SW 1271 (cell line): ENCODE data around the gene RSPO4.

ENCODE experiments used
- DNase-seq, 2 experiments: peaks; one replicate each; lab custom pipeline; 2025; lab: John Stamatoyannopoulos, UW

Gene RSPO4

DNA sequence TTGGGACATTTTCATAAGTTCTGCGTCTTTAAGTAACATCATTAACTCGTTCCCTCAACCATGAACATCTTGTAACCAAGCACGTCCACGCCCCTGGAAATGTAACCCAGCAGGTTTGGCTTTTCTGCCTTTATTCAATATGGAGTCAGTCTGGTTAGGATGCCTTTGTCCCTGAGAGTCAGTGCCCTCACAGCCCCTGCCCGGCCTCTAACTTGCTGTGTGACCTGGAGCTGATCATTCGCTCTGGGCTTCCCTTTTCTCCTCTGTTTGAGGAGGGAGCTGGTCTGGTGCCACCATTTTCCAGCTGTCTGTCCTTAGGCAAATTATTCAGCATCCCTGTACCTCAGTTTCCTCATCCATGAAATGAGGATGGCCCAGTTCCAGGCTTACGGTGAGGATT lies 59.5 kb downstream of the RSPO4 start:
- DNase-seq, result no peak

DNA sequence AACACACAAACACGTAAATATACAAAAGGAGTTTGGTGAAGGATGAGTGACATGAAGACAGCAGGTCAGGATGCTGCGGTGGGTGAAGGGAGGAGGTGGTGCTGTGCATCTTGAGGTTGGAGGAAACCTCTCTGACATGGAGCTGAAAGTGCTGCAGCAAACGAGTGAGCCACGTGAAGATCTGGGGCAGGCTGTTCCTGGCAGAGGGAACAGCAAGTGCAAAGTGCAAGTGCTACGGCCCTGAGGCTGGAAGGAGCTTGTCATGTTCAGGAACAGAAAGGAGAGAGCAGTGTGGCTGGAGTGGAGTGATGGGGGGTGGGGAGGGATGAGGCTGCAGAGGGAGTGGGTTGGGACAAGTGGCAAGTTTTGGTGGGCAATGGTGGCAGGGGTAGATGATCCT lies 61.2 kb downstream of the RSPO4 start:
- no peak for DNase-seq

DNA sequence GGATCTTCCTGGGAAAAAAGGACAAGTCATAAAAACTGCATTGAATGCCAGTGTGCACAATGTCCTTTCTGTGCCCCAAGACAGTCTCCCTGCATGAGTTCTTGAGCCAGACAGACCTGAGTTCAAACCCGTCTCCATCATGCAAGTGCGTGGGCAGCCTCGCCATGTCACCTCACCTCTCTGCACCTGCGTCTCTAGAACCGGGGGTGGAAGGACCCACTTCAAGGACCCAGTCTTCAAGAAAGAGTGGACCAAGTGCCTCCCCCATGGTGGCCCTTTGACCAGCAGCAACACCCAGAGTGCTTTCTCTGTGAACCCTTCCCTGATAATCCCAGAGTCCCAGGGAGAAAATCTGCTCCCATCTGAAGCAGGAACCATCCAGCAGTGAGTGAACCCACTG lies 62.5 kb downstream of the RSPO4 start:
- DNase-seq, result no peak

DNA sequence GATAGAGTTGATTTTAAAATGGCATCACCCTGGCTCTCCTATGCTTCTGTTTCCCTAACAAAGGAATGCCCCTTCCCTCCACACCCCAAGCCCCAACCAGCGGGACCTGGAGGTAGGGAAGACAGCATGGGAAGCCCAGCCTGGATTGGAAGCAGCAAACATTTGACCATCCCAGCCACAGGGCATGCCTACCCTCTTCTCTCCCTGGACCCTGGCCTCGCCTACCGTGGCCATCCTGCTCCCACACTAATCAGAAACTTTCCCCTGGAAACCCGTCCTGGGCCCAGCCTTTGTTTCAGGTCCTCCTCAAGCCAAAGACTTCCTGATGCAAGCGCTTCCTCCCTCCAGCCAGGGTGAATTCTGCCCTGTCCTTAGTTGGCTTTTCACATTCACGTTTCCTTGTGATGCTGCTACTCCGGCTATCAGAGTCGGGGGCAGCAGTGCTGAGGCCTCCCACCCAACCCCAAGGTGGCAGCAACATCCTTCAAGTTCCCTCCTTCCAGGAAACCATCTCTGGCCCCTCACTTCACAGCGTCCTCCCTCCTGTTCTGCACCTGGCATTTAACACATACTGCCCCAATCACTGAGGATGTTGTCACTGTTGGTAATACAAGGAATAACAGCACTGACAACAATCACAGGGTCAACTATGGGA lies 67.8 kb downstream of the RSPO4 start:
- no peak for DNase-seq

DNA sequence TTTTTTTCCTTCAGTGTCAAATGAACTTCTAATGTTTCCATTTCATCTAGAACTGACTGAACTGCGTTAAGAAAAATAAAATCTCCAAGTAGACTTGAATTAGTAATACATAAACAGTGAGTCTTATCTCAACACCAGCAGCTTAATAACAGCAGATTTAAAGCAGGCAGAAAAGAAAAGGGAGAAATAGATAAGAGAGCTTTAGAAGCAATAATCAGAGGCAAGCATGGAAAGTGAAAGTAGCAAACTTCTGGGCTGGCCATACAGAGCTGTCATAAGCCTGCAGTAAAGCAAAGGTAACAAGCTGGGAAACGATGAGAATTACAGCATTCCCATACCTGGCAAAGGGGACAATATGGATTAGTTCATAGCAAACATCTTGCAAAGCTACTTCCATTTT lies 69.1 kb downstream of the RSPO4 start:
- no peak for DNase-seq

DNA sequence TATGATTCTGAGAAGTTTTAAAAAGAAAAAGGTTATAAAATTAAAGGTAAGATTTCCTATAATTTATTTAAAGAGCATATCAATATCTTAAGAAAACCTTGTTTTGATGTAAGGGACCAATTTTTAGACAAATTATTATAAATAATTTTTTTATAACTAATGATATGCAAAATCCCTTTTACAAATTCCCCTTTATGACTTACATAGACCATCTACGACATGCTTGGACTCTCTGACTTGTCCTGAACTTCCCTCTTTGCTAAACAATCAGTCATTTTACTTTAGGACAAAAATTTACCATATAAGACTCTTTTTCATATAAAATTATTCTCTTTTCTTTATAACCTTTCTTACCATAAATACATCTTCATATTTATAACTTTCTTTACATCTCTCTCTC lies 70.7 kb downstream of the RSPO4 start:
- no peak for DNase-seq

DNA sequence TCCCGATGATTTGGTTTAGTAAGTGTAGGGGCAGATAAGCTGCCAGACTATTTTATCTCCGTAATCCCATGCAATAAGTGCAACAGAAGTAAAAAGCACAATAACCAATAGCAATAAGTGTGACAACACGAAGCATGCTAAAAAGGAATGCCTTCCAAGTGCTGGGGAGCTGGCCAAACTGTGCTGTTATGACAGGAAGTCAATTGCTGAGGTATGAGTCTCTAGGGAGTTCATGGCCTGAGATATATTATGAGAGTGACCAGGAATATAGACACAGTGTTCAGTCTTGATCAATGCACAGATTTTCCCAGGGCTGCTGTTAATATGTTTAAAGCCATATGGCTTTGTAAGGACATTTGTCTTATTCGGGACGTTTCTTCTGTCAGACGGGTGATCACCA lies 75.4 kb downstream of the RSPO4 start:
- DNase-seq, result no peak

DNA sequence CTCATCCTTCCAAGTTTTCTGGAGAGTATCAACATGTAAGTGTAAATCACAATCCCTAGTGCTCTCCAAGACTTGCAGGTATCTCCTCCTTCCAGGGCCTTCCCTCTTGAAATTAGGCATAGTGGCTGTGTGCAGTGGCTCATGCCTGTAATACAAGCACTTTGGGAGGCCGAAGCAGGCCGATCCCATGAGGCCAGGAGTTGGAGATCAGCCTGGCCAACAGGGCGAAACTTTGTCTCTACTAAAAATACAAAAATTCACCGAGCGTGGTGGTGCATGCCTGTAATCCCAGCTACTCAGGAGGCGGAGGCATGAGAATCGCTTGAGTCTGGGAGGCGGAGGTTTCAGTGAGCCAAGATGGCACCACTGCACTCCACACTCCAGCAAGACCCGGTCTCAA lies 76.6 kb downstream of the RSPO4 start:
- no peak for DNase-seq

DNA sequence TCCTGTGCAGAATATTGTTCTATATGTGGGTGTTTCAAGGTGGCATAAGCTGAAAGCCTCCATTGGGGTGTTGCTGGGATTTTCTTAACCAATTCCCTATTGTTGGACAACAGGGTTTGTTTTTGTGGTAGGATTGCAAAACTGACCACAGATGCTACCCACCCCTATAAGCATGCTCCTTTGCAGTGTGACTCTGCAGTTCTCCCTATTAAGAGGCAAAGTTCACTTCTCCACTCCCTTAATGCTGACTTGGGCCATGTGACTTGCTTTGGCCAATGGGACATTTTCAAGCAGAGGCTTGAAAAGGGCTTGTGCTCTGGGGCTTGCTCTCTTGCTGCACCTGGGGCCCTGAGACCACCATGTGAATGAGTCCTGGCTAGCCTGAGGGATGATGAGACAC lies 77.5 kb downstream of the RSPO4 start:
- DNase-seq, result no peak

DNA sequence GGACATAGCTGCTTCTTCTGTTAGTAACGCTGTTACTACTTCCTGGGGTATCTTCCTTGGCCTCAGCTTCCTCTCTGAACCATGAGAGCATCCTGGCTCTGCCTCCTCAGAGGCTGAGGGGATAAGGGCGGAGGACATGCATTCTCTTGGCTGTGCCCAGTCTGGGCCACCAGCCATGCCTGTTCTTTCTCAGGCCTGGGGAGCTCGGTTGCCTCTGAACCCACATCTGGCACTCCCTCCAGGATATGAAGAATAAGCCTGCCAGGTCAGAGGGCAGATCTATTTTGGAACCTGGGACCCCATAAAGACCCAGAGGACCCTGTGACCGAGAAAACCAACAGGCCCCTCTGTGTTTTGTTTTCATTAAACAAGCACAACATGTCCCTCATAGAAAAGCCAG lies 79.3 kb downstream of the RSPO4 start:
- no peak for DNase-seq

DNA sequence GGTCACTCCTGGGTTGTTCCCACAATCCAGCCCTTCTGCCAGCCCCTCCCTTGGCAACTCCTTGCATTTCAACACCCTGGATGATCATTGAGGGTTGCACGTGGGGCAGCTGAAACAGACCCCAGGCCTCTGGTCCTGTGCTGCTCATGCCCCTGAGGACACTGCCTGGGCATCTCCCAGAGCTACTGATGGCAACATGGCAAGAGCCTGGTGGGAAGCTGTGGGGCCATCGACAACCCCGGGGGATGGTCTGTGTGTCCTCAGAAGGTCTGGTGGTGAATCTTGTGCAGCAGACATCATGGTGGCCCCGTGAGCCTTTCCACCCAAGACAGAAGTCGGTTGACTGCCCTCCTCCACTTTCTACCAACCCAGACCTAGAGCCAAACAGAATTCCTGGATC lies 81.0 kb downstream of the RSPO4 start:
- DNase-seq, result no peak

DNA sequence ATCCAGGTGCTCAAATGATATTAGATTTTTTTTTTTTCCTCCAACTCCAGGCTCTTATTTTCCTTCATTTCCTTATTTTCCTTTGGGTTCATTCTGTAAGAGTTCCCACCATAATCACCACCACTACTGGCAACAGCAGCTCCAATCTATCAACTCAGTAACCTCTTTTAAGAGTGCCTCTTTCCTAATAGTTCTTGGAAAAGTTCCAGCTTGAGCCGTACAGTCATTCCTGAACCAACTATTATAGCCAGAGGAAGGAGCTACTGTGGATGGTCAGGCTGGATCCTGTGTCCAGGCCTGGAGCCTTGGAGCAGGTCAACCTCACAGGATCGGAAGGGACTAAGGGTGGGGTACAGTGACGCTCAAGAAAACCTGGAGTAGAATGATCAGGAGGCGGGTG lies 81.8 kb downstream of the RSPO4 start:
- DNase-seq, result no peak

DNA sequence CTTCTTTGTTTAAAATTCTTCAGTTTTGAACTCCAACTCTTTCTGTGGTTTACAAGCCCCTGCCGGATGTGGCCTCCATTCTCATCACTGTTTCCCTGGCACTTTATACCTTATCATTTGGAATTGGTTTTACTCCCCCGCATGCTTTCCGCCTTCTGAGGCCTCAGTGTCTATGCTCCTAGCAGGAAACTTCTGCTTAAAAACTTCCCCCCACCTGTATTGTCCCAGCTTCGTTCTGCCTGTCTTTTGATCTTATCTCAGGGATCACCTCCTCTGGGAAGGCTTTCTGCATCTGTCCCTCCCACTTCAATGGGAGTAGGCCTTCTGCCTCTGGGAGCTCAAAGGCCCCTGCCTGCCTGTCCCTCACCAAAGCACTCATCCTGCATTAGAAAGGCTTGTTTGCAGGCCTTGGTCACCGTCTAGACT lies 82.6 kb downstream of the RSPO4 start:
- no peak for DNase-seq

DNA sequence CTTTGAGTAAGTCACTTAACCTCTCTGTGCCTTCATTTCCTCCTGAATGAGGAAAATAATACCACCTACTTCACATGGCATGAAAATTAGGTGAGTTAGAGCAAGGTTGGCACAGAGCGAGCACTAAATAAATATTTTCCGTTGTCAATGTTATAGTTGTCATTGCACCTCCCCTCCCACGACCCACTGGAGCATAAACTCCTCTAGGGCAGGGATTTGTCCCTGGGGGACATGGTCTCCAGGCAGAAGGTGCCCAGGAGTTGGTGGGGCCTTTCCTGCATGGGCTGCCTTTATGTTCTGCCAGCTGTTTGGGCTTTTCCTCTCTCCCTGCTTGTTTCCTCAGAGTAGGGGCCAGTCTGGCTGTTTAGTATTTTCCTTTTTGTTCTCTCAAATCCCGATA lies 84.7 kb downstream of the RSPO4 start:
- no peak for DNase-seq

DNA sequence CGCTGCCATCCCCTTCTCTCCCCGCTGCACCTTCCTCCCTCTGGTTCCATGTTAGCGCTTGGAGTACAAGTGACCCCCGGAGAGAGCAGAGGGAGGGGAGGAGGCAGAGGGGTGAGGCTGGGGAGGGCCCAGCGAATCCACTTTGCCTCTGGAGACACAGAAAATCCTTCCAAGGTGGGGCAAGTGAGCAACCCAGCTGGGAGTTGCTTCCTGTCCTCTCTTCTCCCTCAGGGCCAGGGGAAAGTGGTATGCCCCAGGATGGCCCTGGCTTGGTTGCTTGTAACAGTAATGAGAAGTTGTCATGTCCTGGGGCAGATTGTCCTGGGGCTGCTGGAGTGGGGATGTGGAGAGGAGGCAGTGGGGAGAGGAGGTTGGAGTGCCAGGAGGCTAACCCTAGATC lies 85.3 kb downstream of the RSPO4 start:
- no peak for DNase-seq

DNA sequence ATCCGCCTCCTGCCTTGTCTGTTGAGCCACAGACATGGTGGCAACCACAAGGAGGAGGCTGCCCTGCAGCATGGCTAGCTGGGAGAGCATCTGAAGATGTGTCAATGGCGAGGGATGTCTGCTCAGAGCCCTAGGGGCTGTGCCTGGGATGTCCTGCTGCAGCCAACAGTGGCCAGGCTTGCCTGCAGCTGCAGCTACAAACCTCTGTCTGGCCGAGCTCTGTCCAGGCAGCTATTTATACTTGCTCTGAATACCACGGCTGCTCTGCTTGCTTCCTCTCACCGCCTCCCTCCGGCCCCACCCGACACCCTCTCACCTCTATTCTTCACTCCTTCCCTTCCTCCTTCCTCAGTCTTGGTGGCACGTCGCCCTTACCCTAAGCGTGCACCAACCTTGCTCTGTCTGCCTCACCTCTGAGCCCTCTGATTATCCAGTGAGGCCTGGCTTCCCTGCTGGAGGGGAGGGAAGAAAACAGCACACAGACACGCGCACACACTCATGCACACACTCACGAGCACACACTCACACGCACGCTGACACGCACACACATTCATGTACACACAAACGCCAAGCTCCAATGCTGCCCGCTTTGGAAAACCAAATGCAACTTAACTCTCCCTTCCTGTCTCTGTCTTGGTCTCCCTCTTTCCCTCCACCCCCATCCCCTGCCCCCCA lies 85.8 kb downstream of the RSPO4 start, which contains the start of gene ANGPT4:
Gene ANGPT4 (minus strand): TSS at position 210 of the 675 bp plus-strand sequence. CDS start 120 bp downstream, at position 90.
- no peak for DNase-seq

DNA sequence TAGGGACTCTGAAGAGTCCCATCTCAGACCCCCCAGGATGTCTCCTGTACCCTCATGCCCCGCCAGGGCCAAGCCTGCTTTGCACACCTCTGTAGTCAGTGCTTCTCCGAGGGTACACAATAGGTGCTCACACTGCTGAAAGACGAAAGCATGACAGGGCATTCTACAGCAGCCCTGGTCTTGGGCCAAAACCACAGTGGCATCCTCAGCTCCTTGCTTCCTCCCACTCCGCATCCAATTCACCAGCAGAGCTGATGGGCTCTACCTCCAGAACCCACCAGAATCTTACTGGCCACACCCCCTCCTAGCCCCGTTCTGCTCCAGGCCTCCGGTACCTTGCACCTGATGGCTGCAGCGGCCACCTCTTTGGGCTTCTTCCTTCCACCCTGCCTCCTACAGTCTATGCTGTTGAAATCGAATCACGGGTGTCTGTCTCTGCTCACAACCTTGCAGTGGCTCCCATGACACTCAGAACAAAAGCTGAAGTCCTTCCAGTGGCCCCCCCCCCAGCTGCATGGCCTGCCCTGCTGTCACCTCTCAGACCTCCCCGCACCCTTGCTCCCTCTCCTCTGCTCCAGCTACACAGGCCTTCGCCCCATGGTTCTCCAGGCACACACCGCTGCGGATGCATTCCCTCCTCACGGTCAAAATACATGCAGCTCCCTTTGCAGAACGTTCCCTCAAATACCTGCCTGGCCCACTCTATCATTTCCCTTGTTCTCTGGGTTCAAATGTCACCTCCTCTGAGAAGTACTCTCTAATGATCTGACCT lies 87.2 kb downstream of the RSPO4 start:
- no peak for DNase-seq

DNA sequence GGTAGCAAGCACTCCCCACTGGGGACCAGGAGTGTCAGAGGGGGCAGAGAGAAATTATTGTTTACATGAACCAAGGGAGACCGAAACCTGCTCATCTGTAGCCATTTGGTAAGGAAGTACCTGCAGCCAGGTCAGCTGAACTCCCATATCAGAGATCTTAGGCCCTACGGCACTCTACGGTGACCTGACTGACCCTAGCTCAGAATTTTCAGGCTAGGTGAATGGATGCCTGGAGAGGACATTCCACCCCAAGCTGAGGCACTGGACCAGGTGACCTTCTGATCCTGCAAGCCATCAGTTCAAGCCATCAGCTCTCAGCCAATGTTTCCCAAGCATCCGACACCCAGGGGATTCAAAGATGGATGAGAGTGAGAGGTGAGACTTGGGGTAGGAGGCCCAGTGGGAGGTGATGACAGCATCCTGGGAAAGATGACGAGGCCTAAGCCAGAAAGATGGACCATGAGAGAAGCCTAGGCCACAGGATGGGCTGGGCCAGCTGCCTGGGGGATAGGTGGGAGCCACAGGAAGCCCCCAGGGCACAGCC lies 88.7 kb downstream of the RSPO4 start:
- no peak for DNase-seq

DNA sequence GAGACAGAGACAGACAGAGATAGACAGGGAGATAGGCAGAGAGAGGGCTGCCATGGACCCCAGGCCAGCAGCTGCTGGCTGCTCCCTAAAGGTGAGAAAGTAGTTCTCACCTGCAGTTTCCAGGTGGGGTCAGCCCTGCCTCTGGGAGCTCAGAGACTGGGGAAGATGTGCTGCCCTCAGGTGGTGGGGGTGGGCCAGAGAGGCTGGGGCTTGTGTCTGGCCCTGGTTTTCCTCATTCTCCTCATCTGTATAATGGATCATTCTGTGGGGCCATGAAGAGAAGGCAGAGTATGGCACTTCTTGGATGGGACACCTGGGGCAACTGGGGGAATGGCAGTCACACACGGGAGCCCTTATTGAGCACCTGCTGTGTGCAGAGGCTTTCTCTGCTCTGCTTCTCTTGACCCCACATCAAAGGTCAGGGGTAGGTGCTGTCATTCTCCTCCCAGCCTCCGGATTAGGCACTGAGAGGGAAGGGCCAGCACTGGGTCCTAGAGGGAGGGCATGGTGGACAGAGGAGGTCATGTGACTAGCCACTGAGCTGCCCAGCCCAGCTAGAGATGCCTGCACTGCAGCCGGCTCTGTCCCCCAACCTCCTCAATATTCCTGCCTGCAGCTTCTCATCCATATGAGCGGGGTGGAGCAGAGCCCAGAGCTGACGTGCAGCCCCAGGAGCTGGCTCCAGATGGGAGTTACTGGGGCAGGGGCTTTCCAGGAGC lies 90.1 kb downstream of the RSPO4 start:
- DNase-seq, result no peak

DNA sequence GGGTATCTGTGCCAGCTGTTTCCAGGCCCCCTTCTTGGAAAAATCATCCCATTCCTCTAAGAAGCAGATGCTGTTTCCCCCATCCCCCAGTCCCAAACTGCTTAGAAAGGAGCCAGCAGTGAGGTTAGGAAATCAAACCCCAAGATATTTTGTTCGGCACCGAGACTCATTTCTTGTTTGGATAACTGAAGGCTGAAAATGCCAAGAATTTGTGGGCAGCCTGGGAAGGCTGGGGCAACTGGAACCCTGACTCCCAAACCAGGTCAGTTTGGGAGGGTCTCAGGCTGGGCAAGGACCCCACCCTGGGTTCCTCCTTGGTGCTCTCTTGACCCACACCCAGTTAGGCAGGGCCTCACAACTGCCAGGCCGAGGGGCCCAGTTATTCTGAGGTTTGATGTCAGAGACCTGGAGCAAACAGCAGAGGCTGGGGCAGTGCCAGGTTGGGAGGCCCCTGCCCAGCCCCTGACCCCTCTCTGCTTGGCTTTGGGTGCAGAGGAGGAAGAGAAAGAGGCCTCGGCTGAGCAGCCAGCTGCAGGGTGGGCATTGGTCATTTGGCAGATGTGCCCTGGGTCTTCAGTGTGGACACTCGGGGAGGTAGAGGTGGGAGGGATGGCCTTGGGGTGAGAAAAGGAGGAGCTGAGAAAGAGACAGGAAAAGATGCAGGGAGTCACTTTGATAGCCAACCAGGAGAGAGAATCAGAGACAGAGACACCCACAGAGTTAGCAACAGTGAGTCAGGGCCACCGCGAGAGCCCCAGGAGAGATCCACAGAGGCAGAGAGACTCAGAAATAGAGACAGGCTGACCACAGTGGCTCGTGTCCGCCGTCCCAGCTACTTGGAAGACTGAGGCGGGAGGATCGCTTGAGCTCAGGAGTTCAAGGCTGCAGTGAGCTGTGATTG lies 91.0 kb downstream of the RSPO4 start:
- no peak for DNase-seq
